ENCODE results near the gene CDKN1B. TPM values are rescaled to one million over a fixed set of nuclear protein-coding genes. Genes with fewer than 3 reads are reported as not detected.

Gene CDKN1B
- total RNA-seq, 5 donors from 2014 or later (not counting 1 experiment from before 2014, with no cell fraction given) = 170 to 246 (median 188) TPM

GRCh38 chr12:12731785-12732184 is 14.6 kb downstream of the CDKN1B start:
- peaks cover 12% of the 10 kb centered on the region for H3K36me3 Mint-ChIP-seq
- Histone ChIP-seq H3K4me1 (ENCODE audit: control insufficient read depth in 1 of 2, extremely low read depth in 1 of 2, insufficient read depth in 2 of 2, low read length in 2 of 2) (peaks cover 10 to 58% of the 10 kb centered on the region in 2 experiments), H3K4me3 (ENCODE audit: control insufficient read depth in 1 of 2, extremely low read depth in 1 of 2, low read length in 1 of 2) (no peak overlapping the region), H3K27ac (ENCODE audit: low read length) (no peak overlapping the region), H3K9me3 (no peaks in the 10 kb centered on the region), H3K36me3 (ENCODE audit: control insufficient read depth in 2 of 2, extremely low read depth in 1 of 2, insufficient read depth in 1 of 2, low read length in 1 of 2) (peaks cover 0 to 6% of the 10 kb centered on the region in 2 donors), H3K27me3 (replicated peaks in 1 of 2; ENCODE audit: control insufficient read depth in 2 of 2, extremely low read depth in 1 of 2, insufficient read depth in 2 of 2, low read length in 1 of 2) (no peaks in the 10 kb centered on the region)
- DNase-seq = no peak
- no CpG with 5 or more reads among the region's 6 CpGs for WGBS (ENCODE audit: insufficient coverage)
- no peaks in the 10 kb centered on the region for H3K9me3 Mint-ChIP-seq
- POLR2A ChIA-PET = interaction anchor here (0.6 kb wide), 2 partner anchors 18 to 61 kb away, joined by 3 to 4 read pairs; no protein-coding TSS in a partner anchor
- H3K4me1 Mint-ChIP-seq = peaks cover 53 to 62% (median 58%) of the 10 kb centered on the region in 3 donors
- ATAC-seq (replicated peaks in 1 of 4) = no peak
- no peaks in the 10 kb centered on the region for H3K27me3 Mint-ChIP-seq
- CTCF ChIA-PET = no interaction called here
- no peak overlapping the region for H3K4me3 Mint-ChIP-seq
- peak overlapping the region; percentile 65 to 77 for H3K27ac Mint-ChIP-seq

- ChIA-PET POLR2A (interaction anchor here in 1 of 2 donors (0.6 kb wide), 1 partner anchor 11 kb away, joined by 5 read pairs; no protein-coding TSS in a partner anchor), CTCF (interaction anchor here in 1 of 2 donors (0.6 kb wide), 1 partner anchor 29 kb away, joined by 3 read pairs; no protein-coding TSS in a partner anchor)
- Mint-ChIP-seq H3K4me1 (peaks cover 55 to 64% (median 59%) of the 10 kb centered on the region in 3 donors), H3K27ac (peak overlapping the region; percentile 79 to 96), H3K4me3 (no peak overlapping the region), H3K36me3 (peaks cover 10% of the 10 kb centered on the region), H3K27me3 (no peaks in the 10 kb centered on the region), H3K9me3 (no peaks in the 10 kb centered on the region)
- Histone ChIP-seq H3K36me3 (ENCODE audit: control insufficient read depth in 2 of 2, extremely low read depth in 1 of 2, insufficient read depth in 1 of 2, low read length in 1 of 2) (peaks cover 0 to 4% of the 10 kb centered on the region in 2 donors), H3K27me3 (replicated peaks in 1 of 2; ENCODE audit: control insufficient read depth in 2 of 2, extremely low read depth in 1 of 2, insufficient read depth in 2 of 2, low read length in 1 of 2) (no peaks in the 10 kb centered on the region), H3K9me3 (no peaks in the 10 kb centered on the region), H3K27ac (ENCODE audit: low read length) (no peak overlapping the region), H3K4me3 (ENCODE audit: control insufficient read depth in 1 of 2, extremely low read depth in 1 of 2, low read length in 1 of 2) (no peak overlapping the region), H3K4me1 (ENCODE audit: control insufficient read depth in 1 of 2, extremely low read depth in 1 of 2, insufficient read depth in 2 of 2, low read length in 2 of 2) (peaks cover 9 to 54% of the 10 kb centered on the region in 2 experiments)
- no peak for DNase-seq
- no CpG with 5 or more reads among the region's 2 CpGs for WGBS (ENCODE audit: insufficient coverage)
- no peak for ATAC-seq (replicated peaks in 1 of 4)
Measured at GRCh38 chr12:12733118-12733517, 15.9 kb downstream of the CDKN1B start.

DNA sequence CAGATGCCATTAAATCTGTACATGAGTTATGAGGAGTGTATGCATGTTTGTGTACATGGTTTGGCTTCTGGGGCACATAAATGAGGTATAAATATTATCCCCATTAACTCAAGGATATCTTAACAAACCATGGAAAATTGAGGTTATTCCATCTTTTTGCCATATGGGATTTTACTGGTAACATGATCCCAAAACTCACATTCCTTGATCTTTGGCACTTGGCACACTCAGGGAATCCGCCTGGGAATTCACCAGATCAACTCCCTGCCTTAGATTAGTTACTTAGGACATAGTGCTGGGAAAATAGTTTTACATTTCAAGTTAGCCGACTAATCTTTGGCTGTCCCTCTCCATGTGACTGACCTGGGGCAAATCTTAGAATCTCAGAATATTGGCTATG is 16.9 kb downstream of the CDKN1B start:
- Histone ChIP-seq H3K27me3 (replicated peaks in 1 of 2; ENCODE audit: control insufficient read depth in 2 of 2, extremely low read depth in 1 of 2, insufficient read depth in 2 of 2, low read length in 1 of 2) (no peaks in the 10 kb centered on the region), H3K4me3 (ENCODE audit: control insufficient read depth in 1 of 2, extremely low read depth in 1 of 2, low read length in 1 of 2) (no peak overlapping the region), H3K4me1 (ENCODE audit: control insufficient read depth in 1 of 2, extremely low read depth in 1 of 2, insufficient read depth in 2 of 2, low read length in 2 of 2) (peaks cover 5 to 45% of the 10 kb centered on the region in 2 experiments), H3K36me3 (ENCODE audit: control insufficient read depth in 2 of 2, extremely low read depth in 1 of 2, insufficient read depth in 1 of 2, low read length in 1 of 2) (peaks cover 0 to 3% of the 10 kb centered on the region in 2 donors), H3K27ac (ENCODE audit: low read length) (no peak overlapping the region), H3K9me3 (no peaks in the 10 kb centered on the region)
- no peak for ATAC-seq (replicated peaks in 1 of 4)
- Mint-ChIP-seq H3K9me3 (no peaks in the 10 kb centered on the region), H3K27ac (peak overlapping the region; percentile 88 to 96), H3K36me3 (peaks cover 5% of the 10 kb centered on the region), H3K27me3 (no peaks in the 10 kb centered on the region), H3K4me3 (no peak overlapping the region), H3K4me1 (peaks cover 45 to 57% (median 50%) of the 10 kb centered on the region in 3 donors)
- ChIA-PET CTCF (no interaction called here), POLR2A (no interaction called here)
- DNase-seq = no peak
- WGBS (ENCODE audit: insufficient coverage) = no CpG with 5 or more reads among the region's 2 CpGs

DNA sequence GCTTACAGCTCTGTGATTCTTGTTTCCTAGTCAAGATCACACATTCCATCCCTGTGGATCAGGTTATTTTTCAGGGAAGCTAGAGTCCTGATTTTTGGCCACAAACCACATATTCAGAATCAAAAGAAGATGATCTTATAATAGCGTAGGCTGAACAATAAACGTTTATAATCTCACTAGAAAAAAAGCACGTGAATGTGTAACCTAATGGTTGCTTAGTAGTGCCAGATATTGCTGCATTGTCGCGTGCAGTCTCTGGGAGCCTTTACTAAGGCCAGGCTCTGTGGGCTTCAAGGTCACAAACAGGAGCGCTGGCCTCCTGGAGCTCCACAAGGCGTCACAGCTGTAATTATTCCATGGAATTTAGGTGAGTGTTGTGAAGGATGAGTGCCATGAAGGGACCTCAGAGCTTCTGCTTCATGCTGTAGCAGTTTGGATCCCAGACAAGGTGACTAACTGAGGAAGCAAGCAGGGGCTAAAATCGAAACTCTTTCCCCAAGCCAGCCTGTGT is 17.4 kb downstream of the CDKN1B start:
- peaks cover 5% of the 10 kb centered on the region for H3K36me3 Mint-ChIP-seq
- H3K4me3 Mint-ChIP-seq = peak overlapping the region in 1 of 3 donors; percentile 25
- Histone ChIP-seq H3K36me3 (ENCODE audit: control insufficient read depth in 2 of 2, extremely low read depth in 1 of 2, insufficient read depth in 1 of 2, low read length in 1 of 2) (peaks cover 0 to 3% of the 10 kb centered on the region in 2 donors), H3K4me1 (ENCODE audit: control insufficient read depth in 1 of 2, extremely low read depth in 1 of 2, insufficient read depth in 2 of 2, low read length in 2 of 2) (peaks cover 5 to 40% of the 10 kb centered on the region in 2 experiments), H3K27me3 (replicated peaks in 1 of 2; ENCODE audit: control insufficient read depth in 2 of 2, extremely low read depth in 1 of 2, insufficient read depth in 2 of 2, low read length in 1 of 2) (no peaks in the 10 kb centered on the region), H3K9me3 (no peaks in the 10 kb centered on the region), H3K4me3 (ENCODE audit: control insufficient read depth in 1 of 2, extremely low read depth in 1 of 2, low read length in 1 of 2) (no peak overlapping the region), H3K27ac (ENCODE audit: low read length) (peak overlapping the region; percentile 87)
- peak overlapping the region; percentile 88 to 96 for H3K27ac Mint-ChIP-seq
- ChIA-PET POLR2A (interaction anchor here in 1 of 2 donors (0.6 to 1.0 kb wide), 2 partner anchors 16 to 1721 kb away, joined by 4 read pairs; no protein-coding TSS in a partner anchor), CTCF (interaction anchor here (0.5 to 1.4 kb wide), 3 partner anchors 21 to 171 kb away, joined by 3 to 8 read pairs (median 4); no protein-coding TSS in a partner anchor)
- DNase-seq (no peak), ATAC-seq (replicated peaks in 1 of 4) (no peak)
- H3K27me3 Mint-ChIP-seq = no peaks in the 10 kb centered on the region
- WGBS (ENCODE audit: insufficient coverage) = 81% methylated on average over 5 of the region's 8 CpGs
- H3K4me1 Mint-ChIP-seq = peaks cover 44 to 56% (median 46%) of the 10 kb centered on the region in 3 donors
- H3K9me3 Mint-ChIP-seq = no peaks in the 10 kb centered on the region

- Mint-ChIP-seq H3K27me3 (no peaks in the 10 kb centered on the region), H3K4me1 (peaks cover 37 to 50% (median 40%) of the 10 kb centered on the region in 3 donors), H3K27ac (peak overlapping the region; percentile 88 to 96), H3K36me3 (peaks cover 5% of the 10 kb centered on the region), H3K4me3 (peak overlapping the region in 1 of 3 donors; percentile 25), H3K9me3 (no peaks in the 10 kb centered on the region)
- H3K4me1 ChIP-seq (ENCODE audit: control insufficient read depth in 1 of 2, extremely low read depth in 1 of 2, insufficient read depth in 2 of 2, low read length in 2 of 2) = peaks cover 5 to 33% of the 10 kb centered on the region in 2 experiments
- H3K9me3 ChIP-seq = no peaks in the 10 kb centered on the region
- H3K27me3 ChIP-seq (replicated peaks in 1 of 2; ENCODE audit: control insufficient read depth in 2 of 2, extremely low read depth in 1 of 2, insufficient read depth in 2 of 2, low read length in 1 of 2) = no peaks in the 10 kb centered on the region
- peak overlapping the region; percentile 87 for H3K27ac ChIP-seq (ENCODE audit: low read length)
- H3K36me3 ChIP-seq (ENCODE audit: control insufficient read depth in 2 of 2, extremely low read depth in 1 of 2, insufficient read depth in 1 of 2, low read length in 1 of 2) = peaks cover 0 to 3% of the 10 kb centered on the region in 2 donors
- H3K4me3 ChIP-seq (ENCODE audit: control insufficient read depth in 1 of 2, extremely low read depth in 1 of 2, low read length in 1 of 2) = no peak overlapping the region
- no peak for ATAC-seq (replicated peaks in 1 of 4)
- no CpG with 5 or more reads among the region's 1 CpG for WGBS (ENCODE audit: insufficient coverage)
- ChIA-PET POLR2A (interaction anchor here in 1 of 2 donors (1.0 kb wide), 1 partner anchor 17 kb away, joined by 4 read pairs; no protein-coding TSS in a partner anchor), CTCF (interaction anchor here (0.7 to 3.3 kb wide), 6 partner anchors 9 to 171 kb away, joined by 3 to 89 read pairs (median 18); partner anchors contain the start of gene CDKN1B (in 1 of the 2))
- DNase-seq = no peak
Measured at GRCh38 chr12:12735301-12735700, 18.1 kb downstream of the CDKN1B start.
